Activated CD4-positive, alpha-beta T cell treated with anti-CD3 and anti-CD28 coated beads, Interleukin-10, Interleukin-2, amounts not matched to agents 100 ng/mL and 50 ng/mL, durations not matched to agents 16 hours and 8 hours (primary cell): Measurements from ENCODE around the gene NR1H2.

Experiments used
- DNase-seq: peaks from one replicate; pipeline ENCODE4 v3.0.0-alpha.2; 2020

Gene NR1H2

DNA sequence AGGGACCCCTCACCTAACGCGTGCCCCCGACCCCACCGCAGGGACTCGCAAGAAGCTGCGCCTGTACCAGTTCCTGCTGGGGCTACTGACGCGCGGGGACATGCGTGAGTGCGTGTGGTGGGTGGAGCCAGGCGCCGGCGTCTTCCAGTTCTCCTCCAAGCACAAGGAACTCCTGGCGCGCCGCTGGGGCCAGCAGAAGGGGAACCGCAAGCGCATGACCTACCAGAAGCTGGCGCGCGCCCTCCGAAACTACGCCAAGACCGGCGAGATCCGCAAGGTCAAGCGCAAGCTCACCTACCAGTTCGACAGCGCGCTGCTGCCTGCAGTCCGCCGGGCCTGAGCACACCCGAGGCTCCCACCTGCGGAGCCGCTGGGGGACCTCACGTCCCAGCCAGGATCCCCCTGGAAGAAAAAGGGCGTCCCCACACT is 51.8 kb downstream of the NR1H2 start:
- peak; percentile 22 for DNase-seq

DNA sequence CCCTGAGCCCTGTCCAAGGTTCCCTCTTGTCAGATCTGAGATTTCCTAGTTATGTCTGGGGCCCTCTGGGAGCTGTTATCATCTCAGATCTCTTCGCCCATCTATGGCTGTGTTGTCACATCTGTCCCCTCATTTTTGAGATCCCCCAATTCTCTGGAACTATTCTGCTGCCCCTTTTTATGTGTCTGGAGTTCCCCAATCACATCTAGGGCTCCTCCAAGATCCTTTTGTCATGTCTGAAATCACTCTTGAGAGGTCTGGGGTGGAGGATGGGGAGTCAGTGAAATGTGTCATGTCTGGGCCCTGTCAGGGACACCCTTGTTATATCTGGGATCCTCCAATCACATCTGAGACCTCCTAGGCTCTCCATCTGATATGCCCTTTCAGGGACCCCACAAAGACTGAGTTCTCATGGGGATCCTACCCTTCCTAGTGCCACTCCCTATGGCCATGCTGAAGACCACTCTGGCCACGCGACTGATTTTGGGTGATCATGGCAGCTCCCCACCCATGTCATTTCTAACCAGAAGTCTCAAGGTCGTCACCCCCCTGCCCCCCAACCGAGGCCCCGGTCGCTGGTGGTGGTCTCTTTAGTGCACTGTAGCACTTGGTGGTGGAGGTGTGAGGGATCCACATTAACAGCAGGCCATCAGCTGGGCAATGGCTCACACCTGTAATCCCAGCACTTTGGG is 52.7 kb downstream of the NR1H2 start:
- no peak for DNase-seq

DNA sequence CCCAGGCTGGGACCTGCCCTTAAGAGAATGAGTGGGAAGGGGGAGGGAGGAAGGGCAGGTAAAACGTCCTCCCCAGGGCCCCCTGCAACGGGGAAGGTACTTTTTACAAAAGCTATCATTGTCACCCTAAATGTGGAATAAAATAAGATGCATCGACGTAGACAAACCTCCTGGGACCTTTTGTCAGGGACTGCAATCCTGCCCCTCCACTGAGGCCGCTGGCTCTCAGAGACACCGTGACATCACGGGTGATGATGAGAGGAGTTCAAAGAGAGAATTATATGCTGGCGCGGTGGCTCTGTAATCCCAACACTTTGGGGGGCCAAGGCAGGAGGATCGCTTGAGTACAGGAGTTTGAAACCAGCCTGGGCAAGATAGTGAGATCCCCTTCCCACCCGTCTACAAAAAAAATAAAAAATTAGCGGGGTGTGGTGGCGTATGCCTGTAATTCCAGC is 54.7 kb downstream of the NR1H2 start:
- no peak for DNase-seq

DNA sequence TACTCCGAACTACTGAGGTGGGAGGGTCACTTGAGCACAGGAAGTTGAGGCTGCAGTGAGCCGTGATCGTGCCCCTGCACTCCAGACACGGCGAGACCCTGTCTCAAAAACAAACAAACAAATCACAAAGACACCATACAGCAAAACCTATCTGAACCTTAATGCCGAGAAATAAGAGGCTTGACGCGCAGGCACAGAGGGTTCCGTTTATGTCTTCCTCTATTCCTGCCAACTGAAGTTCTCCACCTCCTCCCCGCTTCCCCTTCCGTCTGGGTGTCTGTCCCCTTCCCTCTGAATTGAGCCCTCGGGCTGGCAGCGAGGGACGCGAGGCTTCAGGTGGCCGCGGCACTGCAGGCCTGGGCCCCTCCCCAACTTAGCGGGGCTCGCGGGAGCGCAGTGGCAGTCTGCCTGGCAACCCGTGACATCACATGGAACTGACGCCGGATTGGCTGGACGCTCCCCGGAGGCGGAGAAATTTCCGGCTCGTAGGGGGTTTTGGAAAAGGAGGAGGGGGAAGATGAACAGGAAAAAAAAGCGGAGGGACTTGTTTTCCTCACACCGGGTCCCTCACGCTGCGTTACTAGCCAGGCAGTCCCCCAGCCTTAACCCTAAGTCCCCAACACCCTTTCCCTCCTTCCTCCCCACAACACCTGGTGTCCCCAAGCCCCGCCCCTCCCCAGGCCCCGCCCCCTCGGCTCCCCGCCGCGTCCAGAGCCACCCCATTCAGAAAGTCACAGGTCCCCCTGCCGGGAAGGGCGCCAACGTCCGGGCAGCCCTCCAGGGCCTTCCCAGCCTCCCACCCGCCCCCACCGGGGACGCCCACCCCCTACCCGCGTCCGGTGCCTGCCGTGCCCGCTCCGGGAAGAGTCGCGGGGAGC is 55.3 kb downstream of the NR1H2 start:
- DNase-seq = peak; percentile 88

DNA sequence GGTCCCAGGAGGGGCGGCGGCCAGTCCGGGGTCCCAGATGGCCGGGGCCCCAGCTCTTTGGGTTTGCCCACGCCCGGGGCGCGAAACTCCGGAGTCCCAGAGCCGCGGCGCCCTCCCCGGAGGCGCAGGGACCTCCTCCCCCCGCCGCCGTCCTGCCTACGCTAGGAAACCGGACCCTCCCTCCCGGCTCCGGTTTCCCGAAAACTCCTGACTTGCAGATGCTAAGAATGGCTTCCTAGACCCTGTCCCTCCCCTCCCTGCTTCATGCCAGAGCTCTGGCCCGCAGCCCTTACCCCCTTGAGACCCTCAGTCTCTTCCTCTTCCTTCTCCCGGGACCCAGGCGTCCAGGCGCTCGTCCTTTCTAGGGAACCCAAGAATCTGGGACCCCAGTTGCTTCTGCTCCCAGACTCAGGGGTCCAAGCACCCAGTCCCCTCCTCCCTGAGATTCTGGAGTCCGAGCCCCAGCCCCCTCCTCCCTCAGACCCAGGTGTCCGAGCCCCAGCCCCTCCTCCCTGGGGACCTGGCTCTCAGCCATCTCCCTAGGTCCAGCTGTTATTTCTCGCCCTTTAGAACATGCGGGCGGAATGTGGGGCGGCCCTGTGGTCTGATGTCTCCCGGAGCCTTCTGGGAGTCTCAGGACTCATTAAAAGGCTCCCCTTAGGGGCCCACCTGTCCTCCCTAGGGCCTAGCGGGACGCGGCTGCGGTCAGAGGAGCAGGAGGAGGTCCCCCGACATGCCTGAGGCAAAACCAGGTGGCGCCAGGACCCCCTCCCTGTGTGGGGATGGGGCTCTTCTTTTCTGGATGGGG is 56.2 kb downstream of the NR1H2 start, which contains the start of gene MYBPC2:
Gene MYBPC2, plus strand, starts transcription at position 672 of the 808 bp plus-strand sequence. Its CDS starts 62 bp downstream, at position 734.
- no peak for DNase-seq
